ENCODE results near the gene FRMD3.

The FRMD3 gene

GRCh38 chr9:83448626-83449025 lies 89.6 kb downstream of the FRMD3 start:
- Histone ChIP-seq H3K36me3 (ENCODE audit: insufficient read depth) (no peaks in the 10 kb centered on the region), H3K4me1 (ENCODE audit: low read depth, poor library complexity, severe bottlenecking) (no peaks in the 10 kb centered on the region), H3K27ac (no peak overlapping the region), H3K9ac (no peak overlapping the region), H2AFZ (ENCODE audit: low read depth) (no peak overlapping the region), H3K4me3 (IDR thresholded peaks at IDR 0.05; ENCODE audit: insufficient read depth, low read depth, low read length) (no peak overlapping the region), H4K20me1 (ENCODE audit: insufficient read depth) (no peaks in the 10 kb centered on the region), H3K79me2 (ENCODE audit: insufficient read depth, low read depth) (no peaks in the 10 kb centered on the region), H3K27me3 (ENCODE audit: insufficient read depth, low read depth) (no peaks in the 10 kb centered on the region), H3K4me2 (no peak overlapping the region)
- TF ChIP-seq, protein P1, sequence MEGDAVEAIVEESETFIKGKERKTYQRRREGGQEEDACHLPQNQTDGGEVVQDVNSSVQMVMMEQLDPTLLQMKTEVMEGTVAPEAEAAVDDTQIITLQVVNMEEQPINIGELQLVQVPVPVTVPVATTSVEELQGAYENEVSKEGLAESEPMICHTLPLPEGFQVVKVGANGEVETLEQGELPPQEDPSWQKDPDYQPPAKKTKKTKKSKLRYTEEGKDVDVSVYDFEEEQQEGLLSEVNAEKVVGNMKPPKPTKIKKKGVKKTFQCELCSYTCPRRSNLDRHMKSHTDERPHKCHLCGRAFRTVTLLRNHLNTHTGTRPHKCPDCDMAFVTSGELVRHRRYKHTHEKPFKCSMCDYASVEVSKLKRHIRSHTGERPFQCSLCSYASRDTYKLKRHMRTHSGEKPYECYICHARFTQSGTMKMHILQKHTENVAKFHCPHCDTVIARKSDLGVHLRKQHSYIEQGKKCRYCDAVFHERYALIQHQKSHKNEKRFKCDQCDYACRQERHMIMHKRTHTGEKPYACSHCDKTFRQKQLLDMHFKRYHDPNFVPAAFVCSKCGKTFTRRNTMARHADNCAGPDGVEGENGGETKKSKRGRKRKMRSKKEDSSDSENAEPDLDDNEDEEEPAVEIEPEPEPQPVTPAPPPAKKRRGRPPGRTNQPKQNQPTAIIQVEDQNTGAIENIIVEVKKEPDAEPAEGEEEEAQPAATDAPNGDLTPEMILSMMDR (conservative IDR thresholded peaks at IDR 0.05; ENCODE audit: low read depth, low read length), result no peak

GRCh38 chr9:83447351-83447750 lies 90.8 kb downstream of the FRMD3 start:
- no peak overlapping the region for H2AFZ ChIP-seq (ENCODE audit: low read depth)

DNA sequence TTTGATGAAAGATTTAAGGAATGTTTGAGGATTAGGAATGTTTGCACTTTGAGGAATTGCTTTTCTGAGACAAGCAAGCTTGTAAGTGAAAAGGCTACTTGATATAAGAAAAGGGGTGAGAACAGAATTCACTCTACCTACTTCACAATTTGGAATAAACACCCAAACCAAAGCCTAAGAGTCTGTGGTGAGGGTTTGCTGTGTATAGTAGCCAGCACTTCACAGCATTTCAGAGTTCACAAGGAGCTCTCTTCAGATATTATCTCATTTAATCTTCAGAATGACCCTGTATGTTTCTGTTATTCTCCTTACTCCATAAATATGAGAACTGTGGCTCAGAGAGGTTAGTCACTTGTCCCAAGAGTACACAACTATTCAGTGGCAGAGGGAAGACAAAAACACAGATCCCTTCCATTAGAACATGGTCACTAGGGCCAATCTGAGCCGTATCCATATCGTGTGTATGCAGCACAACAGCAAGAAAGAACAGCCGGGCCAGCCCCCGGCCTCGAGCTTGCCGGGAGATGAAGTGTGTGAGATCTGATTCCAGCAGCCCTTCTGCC lies 92.4 kb downstream of the FRMD3 start:
- Histone ChIP-seq H3K36me3 (ENCODE audit: insufficient read depth) (no peaks in the 10 kb centered on the region), H2AFZ (ENCODE audit: low read depth) (no peak overlapping the region), H3K9ac (no peak overlapping the region), H3K4me3 (IDR thresholded peaks at IDR 0.05; ENCODE audit: insufficient read depth, low read depth, low read length) (no peak overlapping the region), H3K27ac (no peak overlapping the region), H3K4me2 (no peak overlapping the region), H3K4me1 (ENCODE audit: low read depth, poor library complexity, severe bottlenecking) (no peaks in the 10 kb centered on the region), H3K79me2 (ENCODE audit: insufficient read depth, low read depth) (no peaks in the 10 kb centered on the region), H4K20me1 (ENCODE audit: insufficient read depth) (no peaks in the 10 kb centered on the region), H3K27me3 (ENCODE audit: insufficient read depth, low read depth) (no peaks in the 10 kb centered on the region)
- TF ChIP-seq, protein P1 (conservative IDR thresholded peaks at IDR 0.05; ENCODE audit: low read depth, low read length), result no peak

More at GRCh38 chr9:83447351-83447750, 90.8 kb downstream of the FRMD3 start:
- H3K27me3 ChIP-seq (ENCODE audit: insufficient read depth, low read depth), result no peaks in the 10 kb centered on the region
- H3K9ac ChIP-seq, result no peak overlapping the region
- no peak overlapping the region for H3K27ac ChIP-seq
- H4K20me1 ChIP-seq (ENCODE audit: insufficient read depth), result no peaks in the 10 kb centered on the region
- no peaks in the 10 kb centered on the region for H3K36me3 ChIP-seq (ENCODE audit: insufficient read depth)
- H3K79me2 ChIP-seq (ENCODE audit: insufficient read depth, low read depth), result no peaks in the 10 kb centered on the region
- H3K4me1 ChIP-seq (ENCODE audit: low read depth, poor library complexity, severe bottlenecking), result no peaks in the 10 kb centered on the region
- H3K4me2 ChIP-seq, result no peak overlapping the region
- TF ChIP-seq, protein P1 (conservative IDR thresholded peaks at IDR 0.05; ENCODE audit: low read depth, low read length), result no peak
- no peak overlapping the region for H3K4me3 ChIP-seq (IDR thresholded peaks at IDR 0.05; ENCODE audit: insufficient read depth, low read depth, low read length)

DNA sequence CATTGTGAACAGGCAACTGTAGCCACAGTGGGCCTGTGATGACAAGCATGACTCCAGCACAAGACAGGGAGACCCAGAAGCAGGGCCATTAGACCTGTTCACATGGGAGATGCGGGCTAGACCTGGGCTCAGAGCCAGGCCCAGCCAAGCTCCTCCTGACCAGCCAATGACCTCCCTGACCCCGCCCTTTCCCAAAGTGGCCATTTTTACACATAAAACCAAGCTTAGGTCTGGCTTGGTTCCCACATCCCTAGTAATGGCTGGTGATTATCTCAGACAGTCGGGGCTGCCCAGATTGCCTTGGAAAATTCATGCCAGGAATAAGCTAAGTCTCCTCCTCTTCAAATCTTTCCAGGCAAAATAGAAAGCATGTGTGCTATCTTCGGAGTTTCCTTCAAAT lies 94.1 kb downstream of the FRMD3 start:
- Histone ChIP-seq H3K27me3 (ENCODE audit: insufficient read depth, low read depth) (no peaks in the 10 kb centered on the region), H4K20me1 (ENCODE audit: insufficient read depth) (no peaks in the 10 kb centered on the region), H3K27ac (no peak overlapping the region), H2AFZ (ENCODE audit: low read depth) (no peak overlapping the region), H3K4me3 (IDR thresholded peaks at IDR 0.05; ENCODE audit: insufficient read depth, low read depth, low read length) (no peak overlapping the region), H3K4me2 (no peak overlapping the region), H3K79me2 (ENCODE audit: insufficient read depth, low read depth) (no peaks in the 10 kb centered on the region), H3K36me3 (ENCODE audit: insufficient read depth) (no peaks in the 10 kb centered on the region), H3K9ac (no peak overlapping the region), H3K4me1 (ENCODE audit: low read depth, poor library complexity, severe bottlenecking) (no peaks in the 10 kb centered on the region)
- TF ChIP-seq, protein P1 (conservative IDR thresholded peaks at IDR 0.05; ENCODE audit: low read depth, low read length), result no peak

All from KMS-11 (cell line).